NCI-H774 (cell line): ENCODE measurements around the gene PTMS.

ENCODE experiments used
- DNase-seq: peaks from one replicate; lab custom pipeline; 2025; lab: John Stamatoyannopoulos, UW

The PTMS gene

GRCh38 chr12:6752167-6752920 is 13.8 kb upstream of the PTMS start:
- no peak for DNase-seq

- DNase-seq, result peak; percentile 98
Measured at GRCh38 chr12:6752921-6753771, 13.0 kb upstream of the PTMS start, which contains the start of gene MLF2. TSS of gene MLF2 (minus strand) at chr12:6753141. CDS start at chr12:6752334, 807 bp downstream.

- no peak for DNase-seq
Measured at GRCh38 chr12:6753772-6754356, 12.3 kb upstream of the PTMS start.

- no peak for DNase-seq
Measured at GRCh38 chr12:6754411-6754810, 11.8 kb upstream of the PTMS start.

- no peak for DNase-seq
Measured at GRCh38 chr12:6757028-6757690, 9.0 kb upstream of the PTMS start.

GRCh38 chr12:6758506-6759095 is 7.6 kb upstream of the PTMS start:
- DNase-seq, result no peak

GRCh38 chr12:6759741-6760140 is 6.4 kb upstream of the PTMS start:
- DNase-seq, result no peak

- DNase-seq, result no peak
Measured at GRCh38 chr12:6763380-6763779, 2.8 kb upstream of the PTMS start.

GRCh38 chr12:6764011-6764828 is 1.9 kb upstream of the PTMS start:
- DNase-seq, result peak; percentile 99

GRCh38 chr12:6765048-6765633 is 1.0 kb upstream of the PTMS start:
- no peak for DNase-seq

GRCh38 chr12:6766651-6767349 is 637 bp downstream of the PTMS start:
- peak; percentile 64 for DNase-seq

GRCh38 chr12:6767353-6768319 is 1.5 kb downstream of the PTMS start:
- no peak for DNase-seq

GRCh38 chr12:6768437-6768914 is 2.3 kb downstream of the PTMS start:
- no peak for DNase-seq

- DNase-seq, result peak; percentile 32
Measured at GRCh38 chr12:6768990-6769389, 2.8 kb downstream of the PTMS start.

- no peak for DNase-seq
Measured at GRCh38 chr12:6769666-6770065, 3.5 kb downstream of the PTMS start.

- no peak for DNase-seq
Measured at GRCh38 chr12:6770094-6770493, 3.9 kb downstream of the PTMS start.

- no peak for DNase-seq
Measured at GRCh38 chr12:6770600-6770999, 4.4 kb downstream of the PTMS start.

GRCh38 chr12:6771091-6771495 is 4.9 kb downstream of the PTMS start:
- DNase-seq, result no peak
